WI38 (cell line): ENCODE data around the gene P2RY6.

Source experiments
- H3K4me3 ChIP-seq: 2 replicates; pipeline ENCODE4 v1.5.1; 2011; ENCODE audit warnings: low read depth, mild to moderate bottlenecking, control low read depth, low read length
- CTCF ChIP-seq: IDR thresholded peaks from 2 replicates; pipeline ENCODE4 v1.5.1; 2012; ENCODE audit warnings: low read depth, mild to moderate bottlenecking, control low read depth, low read length

Gene P2RY6

GRCh38 chr11:73265853-73266645 lies 6.1 kb upstream of the P2RY6 start:
- TF ChIP-seq CTCF: no peak
- H3K4me3 ChIP-seq: no peak overlapping the region

- TF ChIP-seq CTCF: no peak
- H3K4me3 ChIP-seq: no peak overlapping the region
These were observed 5.5 kb upstream of the P2RY6 start for GRCh38 chr11:73266646-73267020.

GRCh38 chr11:73267122-73267846 lies 4.9 kb upstream of the P2RY6 start:
- no peak overlapping the region for H3K4me3 ChIP-seq
- no peak for TF ChIP-seq CTCF

GRCh38 chr11:73267906-73268540 lies 4.1 kb upstream of the P2RY6 start:
- no peak for TF ChIP-seq CTCF
- no peak overlapping the region for H3K4me3 ChIP-seq

GRCh38 chr11:73268671-73269271 lies 3.4 kb upstream of the P2RY6 start:
- H3K4me3 ChIP-seq: no peak overlapping the region
- TF ChIP-seq CTCF: no peak

GRCh38 chr11:73269459-73270015 lies 2.6 kb upstream of the P2RY6 start:
- TF ChIP-seq CTCF: no peak
- no peak overlapping the region for H3K4me3 ChIP-seq
